GM21576 (cell line): Measurements from ENCODE around the gene BCL3.
"Not testable (repeated sequence)": the region's sequence is repeated elsewhere in the genome, so short reads cannot be mapped to it uniquely, and the experiment has no call there.

ENCODE experiments used
- ATAC-seq: cut with Tn5 transposase; IDR thresholded peaks from one replicate; pipeline ENCODE4 v1.9.1; 2021; ENCODE audit warnings: mild to moderate bottlenecking, moderate library complexity; ENCODE audit not compliant: unreplicated experiment

BCL3 gene, protein sequence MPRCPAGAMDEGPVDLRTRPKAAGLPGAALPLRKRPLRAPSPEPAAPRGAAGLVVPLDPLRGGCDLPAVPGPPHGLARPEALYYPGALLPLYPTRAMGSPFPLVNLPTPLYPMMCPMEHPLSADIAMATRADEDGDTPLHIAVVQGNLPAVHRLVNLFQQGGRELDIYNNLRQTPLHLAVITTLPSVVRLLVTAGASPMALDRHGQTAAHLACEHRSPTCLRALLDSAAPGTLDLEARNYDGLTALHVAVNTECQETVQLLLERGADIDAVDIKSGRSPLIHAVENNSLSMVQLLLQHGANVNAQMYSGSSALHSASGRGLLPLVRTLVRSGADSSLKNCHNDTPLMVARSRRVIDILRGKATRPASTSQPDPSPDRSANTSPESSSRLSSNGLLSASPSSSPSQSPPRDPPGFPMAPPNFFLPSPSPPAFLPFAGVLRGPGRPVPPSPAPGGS

GRCh38 chr19:44748426-44749254 lies at the start of gene BCL3:
Gene BCL3, plus strand, starts transcription at chr19:44748708. Its CDS starts 83 bp downstream, at chr19:44748791.
- ATAC-seq = peak; percentile 22

DNA sequence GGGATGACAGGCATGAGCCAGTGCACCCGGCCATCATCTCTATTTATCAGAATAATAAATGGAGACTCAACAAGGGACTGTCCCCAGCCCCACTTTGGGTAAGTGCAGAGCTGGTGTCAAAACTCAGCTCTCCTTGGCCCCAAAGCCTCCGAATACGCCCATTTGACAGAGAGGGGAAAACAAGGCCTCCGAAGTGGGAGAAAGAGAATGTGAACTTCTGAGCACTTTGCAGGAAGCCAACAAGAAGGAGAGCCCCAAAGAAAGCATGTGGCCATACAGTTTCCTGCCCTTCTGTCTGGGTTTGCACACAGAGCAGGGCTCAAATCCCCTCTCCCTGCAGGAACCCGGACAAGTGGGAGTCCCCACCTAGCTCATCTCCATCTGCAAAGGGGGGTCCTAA lies 48.0 kb upstream of the BCL3 start:
- ATAC-seq = no peak

- no peak for ATAC-seq
These were observed 47.3 kb upstream of the BCL3 start for GRCh38 chr19:44701228-44701627.

DNA sequence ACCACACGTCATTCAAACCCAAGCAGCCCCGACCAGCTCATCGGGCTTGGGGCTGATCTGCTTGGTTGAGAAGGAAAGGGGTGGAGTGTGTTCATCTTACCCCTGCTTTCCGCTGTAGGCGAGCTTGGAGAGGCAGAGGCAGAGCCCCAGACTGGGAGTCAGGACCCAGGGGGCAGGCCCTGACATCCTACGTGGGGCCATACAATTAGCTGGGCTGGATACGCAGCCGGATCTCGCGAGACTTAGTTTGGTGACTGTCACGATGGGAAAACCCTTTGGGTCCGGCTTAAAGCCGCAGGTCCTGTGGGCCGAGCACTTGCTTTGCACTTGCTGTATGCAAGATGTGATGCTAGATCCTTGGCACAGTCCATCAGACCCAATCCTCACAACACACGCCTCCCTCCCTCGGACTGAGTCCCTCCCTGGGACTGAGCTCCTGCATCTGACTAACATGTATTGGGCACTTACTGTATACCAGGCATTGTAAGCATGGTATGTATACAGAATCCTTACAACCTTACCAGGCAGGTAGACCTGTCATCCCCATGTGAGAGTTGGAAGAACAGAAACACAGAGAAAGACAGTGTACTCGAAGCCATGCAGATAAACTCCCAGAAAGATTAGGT lies 45.8 kb upstream of the BCL3 start:
- no peak for ATAC-seq

DNA sequence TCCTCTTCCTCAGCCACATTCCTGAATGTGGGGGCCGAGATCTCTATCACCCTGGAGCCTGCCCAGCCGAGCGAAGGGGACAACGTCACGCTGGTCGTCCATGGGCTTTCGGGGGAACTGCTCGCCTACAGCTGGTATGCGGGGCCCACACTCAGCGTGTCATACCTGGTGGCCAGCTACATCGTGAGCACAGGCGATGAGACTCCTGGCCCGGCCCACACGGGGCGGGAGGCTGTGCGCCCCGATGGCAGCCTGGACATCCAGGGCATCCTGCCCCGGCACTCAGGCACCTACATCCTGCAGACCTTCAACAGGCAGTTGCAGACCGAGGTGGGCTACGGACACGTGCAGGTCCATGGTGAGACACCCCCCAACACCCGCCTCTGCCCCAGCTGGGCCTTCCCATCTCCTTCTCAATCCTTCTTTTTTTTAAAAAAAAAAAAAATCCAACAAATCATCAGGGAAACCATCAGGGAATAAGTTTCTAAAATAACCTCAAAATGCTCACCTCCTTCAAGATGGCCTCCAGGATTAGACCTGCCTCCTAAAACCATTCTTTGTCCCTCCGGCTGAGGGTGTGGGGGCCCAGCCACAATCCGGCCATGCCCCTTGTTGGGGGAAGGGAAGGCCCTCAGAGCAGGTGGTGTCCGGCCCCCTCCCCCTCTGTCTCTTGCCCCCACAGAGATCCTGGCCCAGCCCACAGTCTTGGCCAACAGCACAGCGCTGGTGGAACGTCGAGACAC lies 45.0 kb upstream of the BCL3 start:
- no peak for ATAC-seq

GRCh38 chr19:44704982-44705381 lies 43.5 kb upstream of the BCL3 start:
- ATAC-seq = no peak

GRCh38 chr19:44705502-44706010 lies 43.0 kb upstream of the BCL3 start:
- no peak for ATAC-seq

- no peak for ATAC-seq
These were observed 41.8 kb upstream of the BCL3 start for GRCh38 chr19:44706506-44707236.

GRCh38 chr19:44707794-44708193 lies 40.7 kb upstream of the BCL3 start:
- ATAC-seq = no peak

DNA sequence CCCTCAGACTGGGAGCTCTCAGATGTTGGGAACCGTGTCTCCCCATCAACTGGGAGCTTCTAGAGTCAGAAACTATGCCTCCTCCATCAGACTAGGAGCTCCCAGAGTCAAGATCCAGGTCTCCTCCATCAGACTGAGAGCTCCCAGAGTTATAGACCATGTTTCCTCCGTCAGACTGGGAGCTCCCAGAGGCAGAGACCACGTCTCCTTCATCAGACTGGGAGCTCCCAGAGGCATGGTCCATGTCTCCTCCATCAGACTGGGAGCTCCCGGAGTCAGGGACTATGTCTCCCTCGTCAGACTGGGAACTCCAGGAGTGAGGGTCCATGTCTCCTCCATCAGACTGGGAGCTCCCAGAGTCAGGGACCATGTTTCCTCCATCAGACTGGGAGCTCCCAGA lies 39.6 kb upstream of the BCL3 start:
- ATAC-seq = no peak

DNA sequence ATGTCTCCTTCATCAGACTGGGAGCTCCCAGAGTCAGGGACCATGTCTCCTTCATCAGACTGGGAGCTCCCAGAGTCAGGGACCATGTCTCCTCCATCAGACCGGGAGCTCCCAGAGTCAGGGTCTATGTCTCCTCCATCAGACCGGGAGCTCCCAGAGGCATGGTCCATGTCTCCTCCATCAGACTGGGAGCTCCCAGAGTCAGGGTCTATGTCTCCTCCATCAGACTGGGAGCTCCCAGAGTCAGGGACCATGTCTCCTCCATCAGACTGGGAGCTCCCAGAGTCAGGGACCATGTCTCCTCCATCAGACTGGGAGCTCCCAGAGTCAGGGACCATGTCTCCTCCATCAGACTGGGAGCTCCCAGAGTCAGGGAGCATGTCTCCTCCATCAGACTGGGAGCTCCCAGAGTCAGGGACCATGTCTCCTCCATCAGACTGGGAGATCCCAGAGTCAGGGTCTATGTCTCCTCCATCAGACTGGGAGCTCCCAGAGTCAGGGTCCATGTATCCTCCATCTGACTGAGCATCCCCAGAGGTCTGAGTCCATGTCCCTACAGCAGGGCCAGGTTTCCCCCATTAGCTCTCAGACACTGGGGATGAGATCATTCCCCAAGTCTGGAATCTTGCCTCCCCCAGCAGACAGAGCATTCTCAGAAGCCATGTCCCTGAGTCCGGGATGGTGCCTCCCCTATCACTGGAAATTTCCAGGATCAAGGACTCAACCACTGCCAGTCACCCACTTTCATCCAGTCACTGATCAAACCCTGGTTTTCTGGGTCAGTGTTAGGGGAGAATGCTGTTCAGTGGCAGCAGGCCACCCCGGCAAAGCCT lies 38.9 kb upstream of the BCL3 start:
- ATAC-seq = not testable (repeated sequence)

DNA sequence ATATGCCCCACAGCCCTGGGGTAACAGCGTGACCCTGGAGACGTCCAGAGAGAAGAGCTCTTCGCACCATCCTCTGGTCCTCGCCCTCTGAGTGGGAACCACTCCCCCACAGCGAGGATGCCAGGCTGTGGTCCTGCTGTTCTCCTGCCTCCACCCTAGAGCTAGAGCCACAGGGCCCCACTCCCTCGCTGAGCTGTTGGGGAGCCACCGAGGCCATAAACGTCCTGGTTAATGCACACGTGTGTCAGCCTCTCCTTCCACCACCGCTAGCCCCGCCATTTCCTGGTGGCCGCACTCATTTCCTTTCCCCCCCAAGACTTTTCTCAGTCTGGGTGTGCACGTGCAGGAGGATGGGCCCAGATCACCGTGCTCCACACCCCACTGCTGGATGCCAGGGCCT lies 38.0 kb upstream of the BCL3 start:
- ATAC-seq = no peak

DNA sequence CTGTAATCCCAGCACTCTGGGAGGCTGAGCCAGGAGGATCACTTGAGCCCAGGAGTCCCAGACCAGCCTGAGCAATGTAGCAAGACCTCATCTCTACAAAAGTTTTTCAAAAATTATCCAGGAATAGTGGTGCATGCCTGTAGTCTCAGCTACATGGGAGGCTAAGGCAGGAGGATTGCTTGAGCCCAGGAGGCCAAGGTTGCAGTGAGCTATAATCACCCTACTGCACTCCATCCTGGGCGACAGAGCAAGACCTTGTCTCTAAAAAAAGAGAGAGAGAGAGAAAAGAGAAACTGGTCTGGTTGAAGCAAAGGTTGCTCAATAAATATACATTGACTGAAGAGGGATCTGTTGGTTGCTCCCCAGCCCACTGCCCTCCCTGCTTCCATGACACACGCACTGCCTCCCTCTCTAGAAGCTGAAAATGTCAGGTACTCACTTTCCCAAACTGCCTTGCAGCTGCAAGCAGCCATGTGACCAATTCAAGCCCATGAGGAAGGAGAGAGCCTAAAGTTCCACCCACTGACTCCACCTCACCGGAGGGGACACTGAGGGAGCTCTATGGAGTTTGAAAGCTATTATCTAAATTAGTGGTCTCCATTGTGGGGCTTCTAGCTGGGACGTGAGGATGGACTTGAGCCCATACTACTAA lies 35.5 kb upstream of the BCL3 start:
- ATAC-seq = no peak

- no peak for ATAC-seq
These were observed 33.8 kb upstream of the BCL3 start for GRCh38 chr19:44714597-44715169.

GRCh38 chr19:44717603-44718002 lies 30.9 kb upstream of the BCL3 start:
- ATAC-seq = no peak

DNA sequence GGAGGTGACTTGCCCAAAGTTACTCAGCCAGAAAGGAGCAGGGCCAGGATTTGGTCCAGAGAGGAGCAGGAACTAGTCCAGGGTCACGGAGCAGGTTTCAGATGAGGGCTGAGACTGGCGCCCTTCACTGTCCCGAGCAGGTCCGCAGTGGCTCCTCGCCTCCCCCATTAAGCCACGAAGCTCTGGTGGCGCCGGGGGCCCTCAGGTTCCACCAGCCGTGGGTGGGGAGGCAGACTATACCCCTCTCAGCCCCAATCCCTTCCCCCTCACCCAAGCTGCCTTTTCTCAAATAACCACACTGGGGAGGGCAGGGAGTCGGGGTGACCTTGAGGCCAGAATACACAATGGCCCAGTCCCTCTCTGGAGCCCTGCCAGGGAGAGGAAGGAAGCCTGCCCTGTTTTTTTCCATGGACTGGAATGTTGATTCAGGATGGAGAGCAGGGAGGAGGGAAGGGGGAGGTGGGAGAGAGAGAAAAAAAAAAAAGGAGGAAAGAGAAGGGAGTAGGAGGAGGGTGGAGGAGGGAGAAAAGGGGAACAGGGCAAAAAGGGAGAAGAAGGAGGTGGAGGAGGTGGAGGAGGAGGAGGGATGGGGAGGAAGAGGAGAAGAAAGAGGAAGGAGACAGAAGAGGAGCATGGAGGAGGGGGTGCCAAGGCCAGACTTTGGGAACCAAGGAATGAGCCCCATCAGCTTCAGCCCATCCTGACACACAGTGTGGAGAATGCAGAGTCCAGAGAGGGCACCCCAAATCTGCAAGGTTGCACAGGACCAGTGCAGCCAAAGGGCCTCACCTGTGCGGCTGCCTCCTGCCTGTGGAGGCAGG lies 29.9 kb upstream of the BCL3 start:
- ATAC-seq = no peak

GRCh38 chr19:44719262-44719701 lies 29.2 kb upstream of the BCL3 start:
- no peak for ATAC-seq
